Trophoblast cell (in vitro differentiated cells and primary cell): ENCODE data around the gene CLIP4. TPM values are rescaled to one million over a fixed set of nuclear protein-coding genes. Genes with fewer than 3 reads are reported as not detected.

Experiments used
- DNase-seq, 2 donors: peaks; one replicate each; pipeline ENCODE4 v3.0.0-alpha.2; 2016
- H2AFZ ChIP-seq: 2 replicates; pipeline ENCODE4 v1.6.1; 2013; ENCODE audit warnings: low read length, moderate library complexity, mild to moderate bottlenecking; ENCODE audit not compliant: insufficient read depth, poor library complexity
- H2AK5ac ChIP-seq: 2 replicates; pipeline ENCODE4 v1.6.1; 2013; ENCODE audit warnings: mild to moderate bottlenecking, low read length
- H2BK120ac ChIP-seq: 2 replicates; pipeline ENCODE4 v1.6.1; 2013; ENCODE audit warnings: low read length, mild to moderate bottlenecking, moderate library complexity; ENCODE audit not compliant: insufficient read depth, poor library complexity
- H2BK12ac ChIP-seq: 2 replicates; pipeline ENCODE4 v1.6.1; 2013; ENCODE audit warnings: mild to moderate bottlenecking, low read length, moderate library complexity
- H2BK5ac ChIP-seq: 2 replicates; pipeline ENCODE4 v1.6.1; 2013; ENCODE audit warnings: low read length, low read depth, moderate library complexity, mild to moderate bottlenecking; ENCODE audit not compliant: poor library complexity
- H3K14ac ChIP-seq: 2 replicates; pipeline ENCODE4 v1.6.1; 2013; ENCODE audit warnings: mild to moderate bottlenecking, low read length
- H3K18ac ChIP-seq: 2 replicates; pipeline ENCODE4 v1.6.1; 2013; ENCODE audit warnings: mild to moderate bottlenecking, low read length
- H3K23ac ChIP-seq: 2 replicates; pipeline ENCODE4 v1.6.1; 2013; ENCODE audit warnings: low read length
- H3K27ac ChIP-seq: 2 replicates; pipeline ENCODE4 v1.5.1; 2013; ENCODE audit warnings: low read depth, mild to moderate bottlenecking, inconsistent platforms, low read length, moderate library complexity
- H3K27me3 ChIP-seq: 2 replicates; pipeline ENCODE4 v1.6.1; 2013; ENCODE audit warnings: inconsistent platforms, mild to moderate bottlenecking, low read length, moderate library complexity; ENCODE audit not compliant: insufficient read depth
- H3K36me3 ChIP-seq, 2 experiments: 1 replicate in 1 of 2; 2 replicates in 1 of 2; pipeline ENCODE4 v1.6.1; 2013; ENCODE audit warnings: low read length in 2 of 2, mild to moderate bottlenecking in 2 of 2, moderate library complexity in 1 of 2; ENCODE audit not compliant: insufficient read depth in 2 of 2, control insufficient read depth in 1 of 2
- H3K4ac ChIP-seq: 2 replicates; pipeline ENCODE4 v1.6.1; 2013; ENCODE audit warnings: low read depth, mild to moderate bottlenecking, low read length, moderate library complexity
- H3K4me1 ChIP-seq, 2 experiments: 1 replicate in 1 of 2; 2 replicates in 1 of 2; pipeline ENCODE4 v1.6.1; 2013; ENCODE audit warnings: low read length in 2 of 2, mild to moderate bottlenecking in 2 of 2, moderate library complexity in 1 of 2; ENCODE audit not compliant: insufficient read depth in 2 of 2, control insufficient read depth in 1 of 2
- H3K4me2 ChIP-seq: 2 replicates; pipeline ENCODE4 v1.6.1; 2013; ENCODE audit warnings: inconsistent platforms, mild to moderate bottlenecking, low read length, moderate library complexity
- H3K4me3 ChIP-seq: 2 replicates; pipeline ENCODE4 v1.5.1; 2013; ENCODE audit warnings: mild to moderate bottlenecking, low read depth, low read length, inconsistent platforms
- H3K79me1 ChIP-seq: one replicate; pipeline ENCODE4 v1.6.1; 2013; ENCODE audit warnings: low read length
- H3K79me2 ChIP-seq: 2 replicates; pipeline ENCODE4 v1.6.1; 2013; ENCODE audit warnings: low read length, mild to moderate bottlenecking; ENCODE audit not compliant: control insufficient read depth, insufficient read depth, poor library complexity
- H3K9ac ChIP-seq: 2 replicates; pipeline ENCODE4 v1.6.1; 2013; ENCODE audit warnings: mild to moderate bottlenecking, low read length
- H3K9me3 ChIP-seq: 2 replicates; pipeline ENCODE4 v1.6.1; 2013; ENCODE audit warnings: low read depth, mild to moderate bottlenecking, control low read depth, inconsistent platforms, low read length; ENCODE audit not compliant: insufficient read depth
- H4K12ac ChIP-seq: 2 replicates; pipeline ENCODE4 v1.6.1; 2013; ENCODE audit warnings: low read depth, mild to moderate bottlenecking, low read length, moderate library complexity
- H4K8ac ChIP-seq: 2 replicates; pipeline ENCODE4 v1.6.1; 2013; ENCODE audit warnings: low read depth, mild to moderate bottlenecking, low read length, moderate library complexity
- H4K91ac ChIP-seq: one replicate; pipeline ENCODE4 v1.6.1; 2013; ENCODE audit warnings: low read depth, mild to moderate bottlenecking, low read length, moderate library complexity
- WGBS: extraction: QIAGEN DNeasy Blood & Tissue Kit; methylation state at CpG from one replicate; pipeline ENCODE4 v1.1.7; 2013; ENCODE audit warnings: missing lambda C conversion rate; ENCODE audit not compliant: insufficient read length, insufficient coverage; ENCODE audit errors: extremely low coverage; 5-methylcytosine and 5-hydroxymethylcytosine counted together
- polyA plus RNA-seq: library from polyadenylated mRNA; stranded (reverse); fragments of 200-250 nt; gene quantifications from 2 replicates; pipeline ENCODE4 v1.2.3, GENCODE V29; 2013

The CLIP4 gene, protein sequence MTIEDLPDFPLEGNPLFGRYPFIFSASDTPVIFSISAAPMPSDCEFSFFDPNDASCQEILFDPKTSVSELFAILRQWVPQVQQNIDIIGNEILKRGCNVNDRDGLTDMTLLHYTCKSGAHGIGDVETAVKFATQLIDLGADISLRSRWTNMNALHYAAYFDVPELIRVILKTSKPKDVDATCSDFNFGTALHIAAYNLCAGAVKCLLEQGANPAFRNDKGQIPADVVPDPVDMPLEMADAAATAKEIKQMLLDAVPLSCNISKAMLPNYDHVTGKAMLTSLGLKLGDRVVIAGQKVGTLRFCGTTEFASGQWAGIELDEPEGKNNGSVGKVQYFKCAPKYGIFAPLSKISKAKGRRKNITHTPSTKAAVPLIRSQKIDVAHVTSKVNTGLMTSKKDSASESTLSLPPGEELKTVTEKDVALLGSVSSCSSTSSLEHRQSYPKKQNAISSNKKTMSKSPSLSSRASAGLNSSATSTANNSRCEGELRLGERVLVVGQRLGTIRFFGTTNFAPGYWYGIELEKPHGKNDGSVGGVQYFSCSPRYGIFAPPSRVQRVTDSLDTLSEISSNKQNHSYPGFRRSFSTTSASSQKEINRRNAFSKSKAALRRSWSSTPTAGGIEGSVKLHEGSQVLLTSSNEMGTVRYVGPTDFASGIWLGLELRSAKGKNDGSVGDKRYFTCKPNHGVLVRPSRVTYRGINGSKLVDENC
- polyA plus RNA-seq = 0.67 and 0.81 TPM in 2 replicates

DNA sequence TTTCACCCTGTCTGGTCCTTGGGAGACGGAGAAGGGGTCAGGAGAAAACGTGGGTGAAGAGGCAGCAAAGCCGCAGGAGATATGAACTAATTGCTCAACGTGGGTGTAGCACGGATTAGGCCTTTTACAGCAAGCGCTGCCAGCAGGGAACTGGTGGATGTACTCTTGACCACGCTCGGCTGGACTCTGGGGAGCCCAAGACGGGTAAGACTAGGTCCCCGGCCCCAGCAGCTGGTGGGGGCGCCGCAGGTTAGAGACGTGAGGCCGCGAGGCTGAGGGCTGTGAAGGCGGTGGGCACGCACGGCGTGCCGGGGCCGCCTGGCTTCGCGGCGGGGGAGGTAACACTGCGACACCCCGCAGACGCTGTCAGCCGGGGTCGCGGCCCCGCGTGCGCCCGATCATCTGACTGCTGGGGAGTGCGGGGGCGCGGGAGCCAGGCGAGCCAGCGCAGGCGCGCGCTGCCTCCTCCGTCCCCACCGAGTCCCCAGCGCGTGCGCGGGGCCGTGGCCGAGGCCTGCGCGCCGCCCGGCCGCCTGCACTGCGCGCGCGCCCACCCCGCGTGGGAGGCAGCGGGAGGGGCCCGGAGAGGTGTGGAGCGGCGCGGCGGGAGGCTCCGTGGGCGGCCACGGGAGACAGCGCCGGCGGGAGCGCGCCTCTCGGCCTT, at the start of gene CLIP4:
TSS of gene CLIP4 (plus strand) at position 470 of the 664 bp plus-strand sequence. CDS start 5,974 bp downstream, outside the sequence.
- no peak within 1 kb of the TSS for H2BK5ac ChIP-seq
- no CpG with 5 or more reads among the region's 76 CpGs for WGBS
- H3K79me2 ChIP-seq = peaks cover 1% of the 10 kb centered on the region
- no peak within 1 kb of the TSS for H3K14ac ChIP-seq
- peak within 1 kb of the TSS; percentile 28 for H4K91ac ChIP-seq
- DNase-seq = peak in 1 of 2 donors; percentile 47
- peak within 1 kb of the TSS; percentile 44 for H2AFZ ChIP-seq
- peaks cover 26% of the 10 kb centered on the region for H3K27me3 ChIP-seq
- peaks cover 4% of the 10 kb centered on the region for H3K9me3 ChIP-seq
- H3K18ac ChIP-seq = peak within 1 kb of the TSS; percentile 1
- no peaks in the 10 kb centered on the region for H3K79me1 ChIP-seq
- no peak within 1 kb of the TSS for H4K12ac ChIP-seq
- peak within 1 kb of the TSS; percentile 88 for H3K4me2 ChIP-seq
- no peak within 1 kb of the TSS for H3K23ac ChIP-seq
- H3K4me1 ChIP-seq = peaks cover 0 to 4% of the 10 kb centered on the region in 2 experiments
- no peak within 1 kb of the TSS for H3K9ac ChIP-seq
- no peak within 1 kb of the TSS for H2AK5ac ChIP-seq
- H3K4me3 ChIP-seq = peak within 1 kb of the TSS; percentile 75
- H3K4ac ChIP-seq = no peak within 1 kb of the TSS
- H3K36me3 ChIP-seq = no peaks in the 10 kb centered on the region
- peak within 1 kb of the TSS; percentile 49 for H4K8ac ChIP-seq
- H2BK120ac ChIP-seq = no peak within 1 kb of the TSS
- H2BK12ac ChIP-seq = no peak within 1 kb of the TSS
- no peak within 1 kb of the TSS for H3K27ac ChIP-seq

DNA sequence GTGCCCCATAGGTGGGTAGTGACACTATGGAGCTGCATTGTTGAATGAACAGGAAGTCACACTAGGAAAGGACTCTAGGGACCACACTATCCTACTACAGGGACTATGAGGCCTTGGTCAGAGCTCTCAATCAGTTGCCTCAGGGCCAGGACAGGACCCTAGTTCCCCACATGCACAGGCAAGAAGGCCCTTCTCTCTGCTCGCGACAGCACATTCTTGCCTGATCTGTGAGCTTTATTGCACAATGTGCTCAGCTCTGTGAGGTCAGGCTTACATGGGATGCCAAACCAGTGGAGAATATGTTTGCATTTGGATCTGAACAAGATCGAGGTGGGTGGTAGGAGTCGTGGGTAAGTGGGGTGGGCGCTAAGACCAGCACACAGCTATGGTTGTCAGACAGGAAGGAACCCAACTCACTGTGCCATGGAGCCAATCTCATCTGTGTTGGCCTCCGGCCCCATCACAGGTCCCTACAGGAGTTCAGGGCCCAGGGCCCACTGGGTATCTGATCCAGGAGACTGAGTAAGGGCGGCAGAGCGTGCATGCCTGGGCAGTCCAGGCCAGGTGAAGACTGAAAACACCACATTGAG, 48.8 kb upstream of the CLIP4 start:
- no peak overlapping the region for H2AK5ac ChIP-seq

DNA sequence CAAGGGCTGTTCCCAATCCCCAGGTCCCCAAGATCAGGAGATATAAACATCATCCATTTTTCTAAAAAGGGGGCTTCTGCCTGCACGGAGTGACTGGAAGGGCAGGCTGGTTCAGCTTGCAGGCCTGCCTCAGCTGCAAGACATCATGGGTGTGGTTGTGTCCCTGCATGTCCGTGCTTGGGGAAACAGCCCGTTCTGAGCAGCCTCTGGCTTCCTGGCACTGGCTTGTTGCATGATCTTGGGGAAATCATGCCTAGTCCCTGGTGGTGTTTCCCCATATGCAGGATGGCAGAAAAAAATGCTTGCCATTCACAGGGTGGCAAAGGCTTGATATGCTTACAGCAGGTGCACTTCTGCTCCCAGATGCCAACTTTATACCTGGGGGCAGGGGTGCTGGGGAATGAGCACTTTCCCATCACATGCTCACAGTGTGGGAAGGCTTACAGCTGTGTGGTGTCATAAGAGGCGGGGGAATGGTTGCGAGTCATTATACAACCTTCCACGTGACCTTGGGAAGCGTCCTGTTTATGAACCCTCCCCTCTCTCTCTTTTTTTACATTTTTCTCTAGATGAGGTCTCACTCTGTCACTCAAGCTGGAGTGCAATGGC, 48.1 kb upstream of the CLIP4 start:
- Histone ChIP-seq H3K4me1 (no peaks in the 10 kb centered on the region), H2BK120ac (no peak overlapping the region), H2AFZ (no peak overlapping the region), H3K4me2 (no peak overlapping the region), H3K18ac (no peak overlapping the region), H3K27me3 (no peaks in the 10 kb centered on the region), H2BK12ac (no peak overlapping the region), H3K9me3 (peaks cover 4% of the 10 kb centered on the region), H3K79me2 (no peaks in the 10 kb centered on the region), H3K27ac (no peak overlapping the region), H4K12ac (no peak overlapping the region), H3K4me3 (peak overlapping the region; percentile 49), H3K9ac (no peak overlapping the region), H4K91ac (no peak overlapping the region), H3K79me1 (no peaks in the 10 kb centered on the region), H2BK5ac (no peak overlapping the region), H3K23ac (no peak overlapping the region), H2AK5ac (no peak overlapping the region), H4K8ac (no peak overlapping the region), H3K14ac (no peak overlapping the region), H3K36me3 (no peaks in the 10 kb centered on the region), H3K4ac (no peak overlapping the region)
- DNase-seq = no peak
- WGBS = no CpG with 5 or more reads among the region's 7 CpGs

More for the DNA sequence above, 48.8 kb upstream of the CLIP4 start:
- no peak overlapping the region for H4K8ac ChIP-seq
- H3K4me3 ChIP-seq = no peak overlapping the region
- no peaks in the 10 kb centered on the region for H3K79me2 ChIP-seq
- no peak overlapping the region for H3K27ac ChIP-seq
- no peak overlapping the region for H3K18ac ChIP-seq
- H3K4me2 ChIP-seq = no peak overlapping the region
- H2BK5ac ChIP-seq = no peak overlapping the region
- no peak overlapping the region for H3K14ac ChIP-seq
- DNase-seq = peak in 1 of 2 donors; percentile 54
- H2BK120ac ChIP-seq = no peak overlapping the region
- no peak overlapping the region for H4K12ac ChIP-seq
- no peaks in the 10 kb centered on the region for H3K36me3 ChIP-seq
- H3K23ac ChIP-seq = no peak overlapping the region
- H2AFZ ChIP-seq = no peak overlapping the region
- peaks cover 4% of the 10 kb centered on the region for H3K9me3 ChIP-seq
- WGBS = no CpG with 5 or more reads among the region's 8 CpGs
- H3K4ac ChIP-seq = no peak overlapping the region
- no peak overlapping the region for H4K91ac ChIP-seq
- H3K27me3 ChIP-seq = no peaks in the 10 kb centered on the region
- no peak overlapping the region for H3K9ac ChIP-seq
- no peaks in the 10 kb centered on the region for H3K79me1 ChIP-seq
- H2BK12ac ChIP-seq = no peak overlapping the region
- no peaks in the 10 kb centered on the region for H3K4me1 ChIP-seq

DNA sequence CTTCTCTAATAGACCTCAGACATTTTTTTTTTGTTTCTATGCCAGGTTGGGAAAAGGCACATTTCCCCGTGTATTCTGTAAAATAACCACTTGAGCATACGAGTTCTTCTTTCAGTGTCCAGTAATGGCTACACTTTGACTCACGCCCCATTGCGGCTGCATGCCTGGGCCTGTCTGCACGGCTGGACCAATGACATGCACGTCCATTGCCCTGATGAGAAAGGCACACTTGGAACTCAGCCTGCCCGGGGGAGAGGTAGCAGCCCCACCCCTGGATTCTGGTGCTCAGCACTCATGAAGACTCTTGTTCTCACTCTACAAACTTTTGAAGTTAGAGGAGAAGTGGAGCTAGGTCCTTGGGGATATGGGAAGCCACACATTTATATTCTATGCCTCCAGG, 46.7 kb upstream of the CLIP4 start:
- Histone ChIP-seq H3K4ac (no peak overlapping the region), H3K4me3 (no peak overlapping the region), H3K27ac (no peak overlapping the region), H2AFZ (no peak overlapping the region), H4K91ac (no peak overlapping the region), H3K9ac (no peak overlapping the region), H3K9me3 (peaks cover 6% of the 10 kb centered on the region), H2AK5ac (no peak overlapping the region), H3K18ac (no peak overlapping the region), H4K12ac (no peak overlapping the region), H3K23ac (no peak overlapping the region), H3K27me3 (no peaks in the 10 kb centered on the region), H2BK5ac (no peak overlapping the region), H4K8ac (no peak overlapping the region), H2BK120ac (no peak overlapping the region), H3K14ac (no peak overlapping the region), H3K4me1 (no peaks in the 10 kb centered on the region), H3K4me2 (no peak overlapping the region), H2BK12ac (no peak overlapping the region), H3K36me3 (no peaks in the 10 kb centered on the region), H3K79me1 (no peaks in the 10 kb centered on the region), H3K79me2 (no peaks in the 10 kb centered on the region)
- peak; percentile 74 to 80 for DNase-seq
- WGBS = no CpG with 5 or more reads among the region's 7 CpGs
